C4-2B (cell line): ENCODE data around the gene SCO2.

ENCODE experiments used
- H3K27ac ChIP-seq: fragments of 450-650 bp; 2 replicates; pipeline ENCODE4 v1.5.1; 2017
- CTCF ChIP-seq: fragments of 450-650 bp; conservative IDR thresholded peaks from 2 replicates; pipeline ENCODE4 v1.5.1; 2017; ENCODE audit warnings: mild to moderate bottlenecking
- ZFX ChIP-seq: fragments of 450-650 bp; IDR thresholded peaks from 2 replicates; pipeline ENCODE4 v1.6.1; 2017

SCO2 gene

GRCh38 chr22:50513175-50513574 lies 12.2 kb downstream of the SCO2 start:
- no peak for TF ChIP-seq CTCF
- no peak for TF ChIP-seq ZFX
- H3K27ac ChIP-seq, result no peak overlapping the region

GRCh38 chr22:50508897-50509296 lies 16.5 kb downstream of the SCO2 start:
- H3K27ac ChIP-seq, result peak overlapping the region; percentile 83; the same call in 1 of the 2 replicates

GRCh38 chr22:50507991-50508884 lies 17.2 kb downstream of the SCO2 start, which contains the start of gene NCAPH2:
NCAPH2 (plus strand) TSS chr22:50508224; CDS start chr22:50508338, 114 bp downstream.
- no peak for TF ChIP-seq CTCF
- 0 out of 2 replicates have a peak, but pooled peaks have one; percentile 16 for TF ChIP-seq ZFX

More at GRCh38 chr22:50508897-50509296, 16.5 kb downstream of the SCO2 start:
- TF ChIP-seq CTCF (no peak), ZFX (no peak)

GRCh38 chr22:50507421-50507990 lies 17.9 kb downstream of the SCO2 start, which contains the start of gene LMF2:
LMF2 (minus strand) TSS chr22:50507702; CDS start chr22:50507675, 27 bp downstream.
- TF ChIP-seq CTCF, result no peak
- TF ChIP-seq ZFX, result peak; percentile 82; the same call in 1 of the 2 replicates
- H3K27ac ChIP-seq, result peak within 1 kb of the TSS; percentile 85

More at GRCh38 chr22:50507991-50508884, 17.2 kb downstream of the SCO2 start, which contains the start of gene NCAPH2:
- peak within 1 kb of the TSS; percentile 85 for H3K27ac ChIP-seq

GRCh38 chr22:50506611-50507420 lies 18.6 kb downstream of the SCO2 start:
- TF ChIP-seq ZFX, result no peak
- no peak for TF ChIP-seq CTCF
- H3K27ac ChIP-seq, result peak overlapping the region; percentile 85

GRCh38 chr22:50505776-50506610 lies 19.4 kb downstream of the SCO2 start:
- H3K27ac ChIP-seq, result peak overlapping the region; percentile 85

More at GRCh38 chr22:50505776-50506610, 19.4 kb downstream of the SCO2 start:
- no peak for TF ChIP-seq ZFX
- TF ChIP-seq CTCF, result no peak
